C4-2B (cell line): ENCODE measurements around the gene SUGP2.

Source experiments
- ZFX ChIP-seq: fragments of 450-650 bp; IDR thresholded peaks from 2 replicates; pipeline ENCODE4 v1.6.1; 2017
- TF ChIP-seq, protein P1 (sequence below): fragments of 450-650 bp; conservative IDR thresholded peaks from 2 replicates; pipeline ENCODE4 v1.5.1; 2017; ENCODE audit warnings: mild to moderate bottlenecking

DNA sequence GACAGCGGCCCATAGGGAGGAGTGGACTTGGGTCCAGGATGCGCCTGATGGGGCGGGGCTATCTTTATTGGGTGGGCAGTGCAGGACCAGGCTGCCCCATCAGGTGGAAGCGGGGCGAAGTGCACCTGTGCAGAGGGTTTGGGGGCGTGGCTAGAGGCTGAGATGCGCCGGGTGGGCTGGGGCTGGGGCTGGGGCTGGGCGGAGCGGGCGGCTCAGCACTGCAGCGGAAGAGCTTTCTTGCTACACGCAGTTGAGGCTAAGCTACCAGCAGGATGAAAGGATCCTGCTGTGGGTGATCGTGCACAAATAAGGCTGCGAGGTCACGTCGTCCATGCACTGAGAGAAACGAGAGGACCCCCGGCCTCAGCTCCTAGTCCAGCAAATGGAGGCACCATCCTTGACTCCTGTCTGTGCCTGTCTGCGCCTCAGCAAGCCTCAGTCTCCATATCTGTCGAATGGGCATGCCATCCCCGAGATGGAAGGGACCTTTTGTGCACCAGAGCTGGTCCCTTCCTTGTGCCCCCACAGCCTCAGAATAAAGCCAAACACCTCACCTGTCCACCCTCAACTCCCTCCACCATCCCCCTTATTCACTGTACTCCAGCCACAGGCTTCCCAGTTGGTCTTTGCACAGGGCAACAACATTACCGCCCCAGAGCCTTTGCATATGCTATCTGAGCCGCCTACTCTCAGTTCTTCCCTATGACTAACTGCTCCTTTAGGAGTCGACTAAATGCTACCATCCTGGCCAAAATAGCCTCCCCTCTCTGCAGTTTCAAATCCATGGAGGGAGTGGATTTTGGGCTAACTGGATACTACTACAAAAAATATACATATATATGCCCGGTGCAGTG lies 71.3 kb downstream of the SUGP2 start:
- TF ChIP-seq, protein P1, sequence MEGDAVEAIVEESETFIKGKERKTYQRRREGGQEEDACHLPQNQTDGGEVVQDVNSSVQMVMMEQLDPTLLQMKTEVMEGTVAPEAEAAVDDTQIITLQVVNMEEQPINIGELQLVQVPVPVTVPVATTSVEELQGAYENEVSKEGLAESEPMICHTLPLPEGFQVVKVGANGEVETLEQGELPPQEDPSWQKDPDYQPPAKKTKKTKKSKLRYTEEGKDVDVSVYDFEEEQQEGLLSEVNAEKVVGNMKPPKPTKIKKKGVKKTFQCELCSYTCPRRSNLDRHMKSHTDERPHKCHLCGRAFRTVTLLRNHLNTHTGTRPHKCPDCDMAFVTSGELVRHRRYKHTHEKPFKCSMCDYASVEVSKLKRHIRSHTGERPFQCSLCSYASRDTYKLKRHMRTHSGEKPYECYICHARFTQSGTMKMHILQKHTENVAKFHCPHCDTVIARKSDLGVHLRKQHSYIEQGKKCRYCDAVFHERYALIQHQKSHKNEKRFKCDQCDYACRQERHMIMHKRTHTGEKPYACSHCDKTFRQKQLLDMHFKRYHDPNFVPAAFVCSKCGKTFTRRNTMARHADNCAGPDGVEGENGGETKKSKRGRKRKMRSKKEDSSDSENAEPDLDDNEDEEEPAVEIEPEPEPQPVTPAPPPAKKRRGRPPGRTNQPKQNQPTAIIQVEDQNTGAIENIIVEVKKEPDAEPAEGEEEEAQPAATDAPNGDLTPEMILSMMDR, result no peak
- no peak for TF ChIP-seq ZFX
